H9 (cell line): ENCODE results near the gene RPS6KA4. TPM values are rescaled to one million over a fixed set of nuclear protein-coding genes. Genes with fewer than 3 reads are reported as not detected.
A peak's percentile ranks its signal among the peaks of the same experiment; 100 is the strongest.

Experiments used
- DNase-seq: peaks from one replicate; pipeline ENCODE4 v3.0.0-alpha.2; 2017
- H2AFZ ChIP-seq: one replicate; pipeline ENCODE4 v1.6.1; 2013; ENCODE audit warnings: mild to moderate bottlenecking, low read length, control low read depth, moderate library complexity
- H2AK5ac ChIP-seq: 2 replicates; pipeline ENCODE4 v1.6.1; 2013; ENCODE audit warnings: low read length, control low read depth, mixed read lengths; ENCODE audit not compliant: insufficient read length
- H2BK120ac ChIP-seq: one replicate; pipeline ENCODE4 v1.6.1; 2013; ENCODE audit warnings: low read depth, mild to moderate bottlenecking, low read length, control low read depth, inconsistent platforms; ENCODE audit not compliant: poor library complexity, severe bottlenecking
- H2BK12ac ChIP-seq: 2 replicates; pipeline ENCODE4 v1.6.1; 2013; ENCODE audit warnings: low read length, control low read depth, mixed read lengths, low read depth; ENCODE audit not compliant: insufficient read length
- H2BK15ac ChIP-seq: 2 replicates; pipeline ENCODE4 v1.6.1; 2013; ENCODE audit warnings: low read depth, low read length, control low read depth
- H2BK20ac ChIP-seq: one replicate; pipeline ENCODE4 v1.6.1; 2013; ENCODE audit warnings: low read depth, mild to moderate bottlenecking, low read length, control low read depth, inconsistent platforms; ENCODE audit not compliant: poor library complexity, severe bottlenecking
- H2BK5ac ChIP-seq: 2 replicates; pipeline ENCODE4 v1.6.1; 2013; ENCODE audit warnings: low read length, control low read depth, mixed read lengths; ENCODE audit not compliant: insufficient read length
- H3K14ac ChIP-seq: 2 replicates; pipeline ENCODE4 v1.6.1; 2013; ENCODE audit warnings: low read length, control low read depth; ENCODE audit not compliant: insufficient read depth
- H3K18ac ChIP-seq: 2 replicates; pipeline ENCODE4 v1.6.1; 2013; ENCODE audit warnings: low read depth, mild to moderate bottlenecking, mixed read lengths, low read length, control low read depth; ENCODE audit not compliant: insufficient read length
- H3K23ac ChIP-seq: 2 replicates; pipeline ENCODE4 v1.6.1; 2013; ENCODE audit warnings: low read length, control low read depth, mixed read lengths, low read depth; ENCODE audit not compliant: insufficient read length
- H3K23me2 ChIP-seq: 2 replicates; pipeline ENCODE4 v1.6.1; 2013; ENCODE audit warnings: low read depth, mild to moderate bottlenecking, mixed read lengths, low read length, control low read depth; ENCODE audit not compliant: insufficient read length, poor library complexity, severe bottlenecking
- H3K27ac ChIP-seq: 2 replicates; pipeline ENCODE4 v1.5.1; 2013; ENCODE audit warnings: low read length, control low read depth, mixed read lengths, low read depth; ENCODE audit not compliant: insufficient read length
- H3K27me3 ChIP-seq: 2 replicates; pipeline ENCODE4 v1.6.1; 2013; ENCODE audit warnings: low read length, control low read depth, inconsistent platforms; ENCODE audit not compliant: insufficient read depth
- H3K4ac ChIP-seq: 2 replicates; pipeline ENCODE4 v1.6.1; 2013; ENCODE audit warnings: low read depth, mild to moderate bottlenecking, control low read depth, inconsistent platforms, low read length, moderate library complexity
- H3K4me1 ChIP-seq: 2 replicates; pipeline ENCODE4 v1.6.1; 2013; ENCODE audit warnings: low read length, control low read depth, inconsistent platforms; ENCODE audit not compliant: insufficient read depth
- H3K4me2 ChIP-seq: 2 replicates; pipeline ENCODE4 v1.6.1; 2013; ENCODE audit warnings: low read length, control low read depth, mixed read lengths; ENCODE audit not compliant: insufficient read length, insufficient read depth
- H3K56ac ChIP-seq: 2 replicates; pipeline ENCODE4 v1.6.1; 2013; ENCODE audit warnings: low read depth, mild to moderate bottlenecking, mixed read lengths, low read length, control low read depth; ENCODE audit not compliant: insufficient read length
- H3K79me1 ChIP-seq: 2 replicates; pipeline ENCODE4 v1.6.1; 2013; ENCODE audit warnings: low read depth, mild to moderate bottlenecking, moderate library complexity, low read length, control low read depth, inconsistent platforms; ENCODE audit not compliant: insufficient read depth, poor library complexity, severe bottlenecking
- H3K79me2 ChIP-seq: 2 replicates; pipeline ENCODE4 v1.6.1; 2013; ENCODE audit warnings: low read length, control low read depth, inconsistent platforms; ENCODE audit not compliant: insufficient read depth
- H3K9ac ChIP-seq: 2 replicates; pipeline ENCODE4 v1.6.1; 2013; ENCODE audit warnings: low read length, control low read depth, mixed read lengths; ENCODE audit not compliant: insufficient read length; ENCODE audit errors: extremely low read depth
- H3K9me3 ChIP-seq: one replicate; pipeline ENCODE4 v1.6.1; 2013; ENCODE audit warnings: low read depth, low read length, inconsistent platforms; ENCODE audit not compliant: control insufficient read depth
- H3T11ph ChIP-seq: one replicate; pipeline ENCODE4 v1.6.1; 2013; ENCODE audit warnings: mild to moderate bottlenecking, low read length, control low read depth, inconsistent platforms
- H4K20me1 ChIP-seq: one replicate; pipeline ENCODE4 v1.6.1; 2013; ENCODE audit not compliant: control insufficient read depth, insufficient read length, insufficient read depth
- H4K5ac ChIP-seq: 2 replicates; pipeline ENCODE4 v1.6.1; 2013; ENCODE audit warnings: low read depth, mild to moderate bottlenecking, mixed read lengths, low read length, control low read depth; ENCODE audit not compliant: insufficient read length
- H4K8ac ChIP-seq: replicated peaks from 2 replicates; pipeline ENCODE4 v1.6.1; 2013; ENCODE audit warnings: low read length, control low read depth, mixed read lengths, low read depth; ENCODE audit not compliant: insufficient read length
- H4K91ac ChIP-seq: 2 replicates; pipeline ENCODE4 v1.6.1; 2013; ENCODE audit warnings: low read depth, mild to moderate bottlenecking, moderate library complexity, mixed read lengths, low read length, control low read depth; ENCODE audit not compliant: insufficient read length
- H3K27ac Mint-ChIP-seq, 3 experiments: 2 replicates in 2 of 3; 3 replicates in 1 of 3; pipeline ENCODE4 v1.8.0; 2020 to 2021; ENCODE audit warnings: mixed read lengths in 3 of 3, mild to moderate bottlenecking in 1 of 3, moderate library complexity in 1 of 3
- H3K27me3 Mint-ChIP-seq: 2 replicates; pipeline ENCODE4 v1.8.0; 2021; ENCODE audit warnings: low read depth, mild to moderate bottlenecking, moderate library complexity, mixed read lengths
- H3K36me3 Mint-ChIP-seq, 3 experiments: 2 replicates in 2 of 3; 3 replicates in 1 of 3; pipeline ENCODE4 v1.8.0; 2020 to 2021; ENCODE audit warnings: low read depth in 3 of 3, mixed read lengths in 3 of 3; ENCODE audit not compliant: insufficient read depth in 1 of 3
- H3K4me1 Mint-ChIP-seq, 2 experiments: 2 replicates each; pipeline ENCODE4 v1.8.0; 2020; ENCODE audit warnings: mixed read lengths in 2 of 2
- H3K4me3 Mint-ChIP-seq, 2 experiments: 2 replicates in 1 of 2; 3 replicates in 1 of 2; pipeline ENCODE4 v1.8.0; 2020 to 2021; ENCODE audit warnings: mild to moderate bottlenecking in 2 of 2, mixed read lengths in 2 of 2, moderate library complexity in 1 of 2
- H3K9me3 Mint-ChIP-seq, 2 experiments: 2 replicates in 1 of 2; 3 replicates in 1 of 2; pipeline ENCODE4 v1.8.0; 2020; ENCODE audit warnings: mild to moderate bottlenecking in 2 of 2, mixed read lengths in 2 of 2, moderate library complexity in 1 of 2
- WGBS: extraction: QIAGEN DNeasy Blood & Tissue Kit; methylation state at CpG from one replicate; pipeline ENCODE4 v1.1.7; 2013; ENCODE audit warnings: missing lambda C conversion rate, low lambda C conversion rate, mixed read lengths; ENCODE audit not compliant: insufficient read length; ENCODE audit errors: extremely low coverage; 5-methylcytosine and 5-hydroxymethylcytosine counted together
- total RNA-seq: library from RNA; stranded (reverse); gene quantifications from 2 replicates; pipeline ENCODE4 v1.2.1, GENCODE V29; 2021
- TF ChIP-seq, protein P1 (sequence below): fragments of 200-600 bp; sonication (generic); conservative IDR thresholded peaks from 3 replicates; pipeline ENCODE4 v1.8.0; 2021; ENCODE audit warnings: antibody characterized with exemption, mild to moderate bottlenecking

RPS6KA4 gene
- total RNA-seq, 1 experiment from 2014 or later, result 10.8 TPM

DNA sequence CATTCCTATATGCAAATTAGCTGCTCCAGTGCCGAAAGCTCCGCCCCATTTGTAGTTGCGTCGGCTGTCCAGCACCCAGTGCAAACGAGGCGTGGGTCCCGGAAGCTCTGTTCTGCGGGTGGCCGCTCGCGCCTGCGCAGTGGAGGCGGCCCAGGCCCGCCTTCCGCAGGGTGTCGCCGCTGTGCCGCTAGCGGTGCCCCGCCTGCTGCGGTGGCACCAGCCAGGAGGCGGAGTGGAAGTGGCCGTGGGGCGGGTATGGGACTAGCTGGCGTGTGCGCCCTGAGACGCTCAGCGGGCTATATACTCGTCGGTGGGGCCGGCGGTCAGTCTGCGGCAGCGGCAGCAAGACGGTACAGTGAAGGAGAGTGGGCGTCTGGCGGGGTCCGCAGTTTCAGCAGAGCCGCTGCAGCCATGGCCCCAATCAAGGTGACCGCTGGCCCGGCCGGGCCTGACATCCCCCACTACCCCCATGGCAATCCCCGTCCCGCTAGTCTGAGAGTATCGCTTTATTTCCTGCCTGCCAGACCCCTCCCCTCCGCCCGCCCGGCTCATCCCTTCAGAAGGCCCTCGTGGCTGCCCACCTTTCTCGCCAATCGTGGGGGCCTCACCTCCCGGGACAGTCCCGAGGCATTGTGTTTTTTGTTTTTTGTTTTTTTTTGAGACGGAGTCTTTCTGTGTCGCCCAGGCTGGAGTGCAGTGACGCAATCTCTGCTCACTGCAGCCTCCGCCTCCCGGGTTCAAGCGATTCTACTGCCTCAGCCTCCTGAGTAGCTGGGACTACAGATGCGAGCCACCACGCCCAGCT, 40.8 kb upstream of the RPS6KA4 start, which contains the start of gene PRDX5:
PRDX5 (plus strand) TSS at position 161 of the 805 bp plus-strand sequence; CDS start at position 256, 95 bp downstream.
- peaks cover 2% of the 10 kb centered on the region for H4K20me1 ChIP-seq
- peak within 1 kb of the TSS; percentile 43 for H2AFZ ChIP-seq
- H3K4me3 Mint-ChIP-seq, result peak within 1 kb of the TSS; percentile 90 to 93

More for the DNA sequence above, 40.8 kb upstream of the RPS6KA4 start, which contains the start of gene PRDX5:
- H3K23me2 ChIP-seq, result peaks cover 3% of the 10 kb centered on the region
- H2BK12ac ChIP-seq, result no peak within 1 kb of the TSS
- peak within 1 kb of the TSS; percentile 79 for H3K27ac ChIP-seq
- H3K36me3 Mint-ChIP-seq, result peaks cover 25 to 45% (median 43%) of the 10 kb centered on the region in 3 experiments; a peak in 6 of 7 replicates
- no peaks in the 10 kb centered on the region for H3K27me3 Mint-ChIP-seq
- TF ChIP-seq, protein P1, sequence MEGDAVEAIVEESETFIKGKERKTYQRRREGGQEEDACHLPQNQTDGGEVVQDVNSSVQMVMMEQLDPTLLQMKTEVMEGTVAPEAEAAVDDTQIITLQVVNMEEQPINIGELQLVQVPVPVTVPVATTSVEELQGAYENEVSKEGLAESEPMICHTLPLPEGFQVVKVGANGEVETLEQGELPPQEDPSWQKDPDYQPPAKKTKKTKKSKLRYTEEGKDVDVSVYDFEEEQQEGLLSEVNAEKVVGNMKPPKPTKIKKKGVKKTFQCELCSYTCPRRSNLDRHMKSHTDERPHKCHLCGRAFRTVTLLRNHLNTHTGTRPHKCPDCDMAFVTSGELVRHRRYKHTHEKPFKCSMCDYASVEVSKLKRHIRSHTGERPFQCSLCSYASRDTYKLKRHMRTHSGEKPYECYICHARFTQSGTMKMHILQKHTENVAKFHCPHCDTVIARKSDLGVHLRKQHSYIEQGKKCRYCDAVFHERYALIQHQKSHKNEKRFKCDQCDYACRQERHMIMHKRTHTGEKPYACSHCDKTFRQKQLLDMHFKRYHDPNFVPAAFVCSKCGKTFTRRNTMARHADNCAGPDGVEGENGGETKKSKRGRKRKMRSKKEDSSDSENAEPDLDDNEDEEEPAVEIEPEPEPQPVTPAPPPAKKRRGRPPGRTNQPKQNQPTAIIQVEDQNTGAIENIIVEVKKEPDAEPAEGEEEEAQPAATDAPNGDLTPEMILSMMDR, result peak; percentile 32; the same call in 2 of the 3 replicates
- H3K4ac ChIP-seq, result no peak within 1 kb of the TSS
- no peaks in the 10 kb centered on the region for H3K9me3 ChIP-seq
- H4K5ac ChIP-seq, result no peak within 1 kb of the TSS
- H2AK5ac ChIP-seq, result no peak within 1 kb of the TSS
- WGBS, result no CpG with 5 or more reads among the region's 61 CpGs
- H2BK15ac ChIP-seq, result no peak within 1 kb of the TSS
- H3K23ac ChIP-seq, result no peak within 1 kb of the TSS
- no peak within 1 kb of the TSS for H3T11ph ChIP-seq
- H3K79me2 ChIP-seq, result 0 out of 2 replicates have a peak, but pooled peaks cover under 1% of the 10 kb centered on the region
- no peaks in the 10 kb centered on the region for H3K9me3 Mint-ChIP-seq
- H4K91ac ChIP-seq, result no peak within 1 kb of the TSS
- H3K27ac Mint-ChIP-seq, result peak within 1 kb of the TSS; percentile 99 to 100 (median 99)
- H3K18ac ChIP-seq, result peak within 1 kb of the TSS; percentile 76
- no peak within 1 kb of the TSS for H2BK20ac ChIP-seq
- peak within 1 kb of the TSS; percentile 73 for H3K9ac ChIP-seq
- H2BK5ac ChIP-seq, result no peak within 1 kb of the TSS
- no peaks in the 10 kb centered on the region for H3K79me1 ChIP-seq
- H4K8ac ChIP-seq, result no peak within 1 kb of the TSS
- H3K4me2 ChIP-seq, result peak within 1 kb of the TSS; percentile 65
- H3K4me1 Mint-ChIP-seq, result peaks cover 17 to 18% of the 10 kb centered on the region in 2 experiments
- no peak within 1 kb of the TSS for H3K56ac ChIP-seq
- peak within 1 kb of the TSS; percentile 77 for H3K14ac ChIP-seq
- no peaks in the 10 kb centered on the region for H3K27me3 ChIP-seq
- no peak within 1 kb of the TSS for H2BK120ac ChIP-seq
- DNase-seq, result peak; percentile 94
- H3K4me1 ChIP-seq, result no peaks in the 10 kb centered on the region
